Epithelial cell of proximal tubule (primary cell): ENCODE results near the gene OR5H2. TPM values are rescaled to one million over a fixed set of nuclear protein-coding genes. Genes with fewer than 3 reads are reported as not detected.
A peak's percentile ranks its signal among the peaks of the same experiment; 100 is the strongest.

ENCODE experiments used
- DNase-seq: peaks from one replicate; pipeline ENCODE4 v3.0.0-alpha.2; 2011; ENCODE audit warnings: low read depth
- H3K4me3 ChIP-seq: 2 replicates; pipeline ENCODE4 v1.5.1; 2011; ENCODE audit warnings: low read depth, mild to moderate bottlenecking, low read length
- CTCF ChIP-seq: conservative IDR thresholded peaks from 2 replicates; pipeline ENCODE4 v1.5.1; 2012; ENCODE audit warnings: low read depth, mild to moderate bottlenecking, low read length
- total RNA-seq: library from RNA; depleted of rRNA; stranded (reverse); fragments of >200 nt; gene quantifications from 2 replicates; pipeline ENCODE4 v1.2.3, GENCODE V29; 2015

Gene OR5H2
- total RNA-seq, 1 donor from 2014 or later: not detected

GRCh38 chr3:98326945-98327344 lies 44.6 kb downstream of the OR5H2 start:
- DNase-seq: no peak
- no peak overlapping the region for H3K4me3 ChIP-seq
- TF ChIP-seq CTCF: no peak

- H3K4me3 ChIP-seq: no peak overlapping the region
- no peak for DNase-seq
- TF ChIP-seq CTCF: no peak
These were observed 46.6 kb downstream of the OR5H2 start for GRCh38 chr3:98328933-98329332.

- DNase-seq: no peak
- peak; percentile 83 for TF ChIP-seq CTCF
These were observed 47.3 kb downstream of the OR5H2 start for GRCh38 chr3:98329392-98330124.

DNA sequence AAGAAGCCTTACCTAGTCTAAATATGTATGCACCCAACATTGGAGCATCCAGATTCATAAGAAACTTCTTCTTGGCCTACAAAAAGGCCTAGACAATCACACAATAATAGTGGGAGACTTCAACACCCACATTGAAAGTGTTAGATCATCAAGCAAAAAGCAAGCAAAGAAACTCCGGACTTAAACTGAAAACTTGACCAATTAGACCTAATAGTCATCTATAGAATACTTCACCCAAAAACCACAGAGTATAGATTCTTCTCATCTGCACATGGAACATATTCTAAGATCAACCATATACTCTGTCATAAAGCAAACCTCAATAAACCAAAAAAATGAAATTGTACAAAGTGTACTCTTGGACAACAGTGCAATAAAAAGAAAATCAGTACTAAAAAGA lies 49.0 kb downstream of the OR5H2 start:
- H3K4me3 ChIP-seq: no peak overlapping the region
- TF ChIP-seq CTCF: no peak
- DNase-seq: no peak

More at GRCh38 chr3:98329392-98330124, 47.3 kb downstream of the OR5H2 start:
- H3K4me3 ChIP-seq: no peak overlapping the region

Other genes with a start within 250 kb of the OR5H2 start
- gene GABRR3, start 247.2 kb upstream of the OR5H2 start, total RNA-seq: not detected in 2 replicates
- gene OR5AC2, start 195.3 kb upstream of the OR5H2 start, total RNA-seq: not detected in 2 replicates
- not detected in 2 replicates for gene OR5H1, start 151.8 kb upstream of the OR5H2 start, total RNA-seq
- not detected in 2 replicates for gene OR5H14, start 135.0 kb upstream of the OR5H2 start, total RNA-seq
- not detected in 2 replicates for gene OR5H15, start 115.8 kb upstream of the OR5H2 start, total RNA-seq
- not detected in 2 replicates for gene OR5H6, start 18.3 kb upstream of the OR5H2 start, total RNA-seq
- gene OR5K4, start 71.3 kb downstream of the OR5H2 start, total RNA-seq: not detected in 2 replicates
- gene OR5K3, start 108.2 kb downstream of the OR5H2 start, total RNA-seq: not detected in 2 replicates
- gene OR5K1, start 180.7 kb downstream of the OR5H2 start, total RNA-seq: not detected in 2 replicates
- not detected in 2 replicates for gene OR5K2, start 215.2 kb downstream of the OR5H2 start, total RNA-seq
- 107 and 167 TPM in 2 replicates for gene CLDND1, start 240.4 kb downstream of the OR5H2 start, total RNA-seq
- gene GPR15, start 249.5 kb downstream of the OR5H2 start, total RNA-seq: not detected in 2 replicates